Uterus (tissue), 2 donors: ENCODE data around the gene WSCD1.

Source experiments
- CTCF ChIP-seq, 4 experiments: fragments of 200-600 bp in 2 of 4; fragments of 450-650 bp in 2 of 4; sonication (generic) in 2 of 4; IDR thresholded peaks; one replicate each; pipeline ENCODE4 v1.5.1; 2016 to 2019; ENCODE audit warnings: antibody characterized with exemption in 4 of 4, mild to moderate bottlenecking in 2 of 4, moderate library complexity in 1 of 4
- POLR2A ChIP-seq, 2 donors: fragments of 450-650 bp; IDR thresholded peaks; one replicate each; pipeline ENCODE4 v1.6.1; 2016; ENCODE audit warnings: antibody characterized with exemption in 2 of 2, mild to moderate bottlenecking in 1 of 2, moderate library complexity in 1 of 2

GRCh38 chr17:6046431-6046830, 23.7 kb upstream of the WSCD1 start:
- no peak for TF ChIP-seq CTCF (IDR thresholded peaks at IDR 0.05)
- TF ChIP-seq POLR2A (IDR thresholded peaks at IDR 0.05), result no peak
